Endothelial cell of hepatic sinusoid (primary cell): ENCODE results near the gene PTGS1.

ENCODE experiments used
- in situ Hi-C: cut with HindIII; loops from 2 replicates; pipeline ENCODE4 v1.10.0; 2017; ENCODE audit warnings: low sequenced_read_pairs

The PTGS1 gene

GRCh38 chr9:122371846-122372245, 1.0 kb downstream of the PTGS1 start:
- in situ Hi-C loops, result no loop called here

GRCh38 chr9:122372856-122373845, 2.3 kb downstream of the PTGS1 start:
- in situ Hi-C loops, result no loop called here

- in situ Hi-C loops, result no loop called here
Measured at GRCh38 chr9:122374885-122375420, 4.1 kb downstream of the PTGS1 start.

DNA sequence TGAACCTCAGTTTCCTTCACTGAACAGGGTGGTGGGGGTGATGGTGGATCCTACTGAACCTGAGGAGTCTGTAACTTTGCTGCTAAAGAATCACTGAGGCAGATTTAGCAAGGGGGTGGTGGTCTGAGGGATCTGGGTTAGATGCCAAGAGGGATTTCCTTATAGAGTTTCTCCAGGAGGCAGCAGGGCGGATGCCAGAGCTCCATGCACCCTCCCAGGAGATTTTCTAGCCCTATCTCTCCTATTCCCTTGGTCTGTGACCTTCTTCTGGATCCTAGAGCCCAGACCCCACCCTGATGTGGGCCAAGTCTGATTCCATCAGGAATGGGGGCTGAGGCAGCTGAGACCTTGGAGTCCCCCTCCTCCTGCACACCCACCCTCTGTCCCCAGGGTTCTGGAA, 6.0 kb downstream of the PTGS1 start:
- in situ Hi-C loops, result no loop called here

- in situ Hi-C loops, result no loop called here
Measured at GRCh38 chr9:122377241-122378164, 6.7 kb downstream of the PTGS1 start.

GRCh38 chr9:122378236-122378635, 7.4 kb downstream of the PTGS1 start:
- in situ Hi-C loops, result no loop called here

- in situ Hi-C loops, result no loop called here
Measured at GRCh38 chr9:122379340-122379739, 8.5 kb downstream of the PTGS1 start.

DNA sequence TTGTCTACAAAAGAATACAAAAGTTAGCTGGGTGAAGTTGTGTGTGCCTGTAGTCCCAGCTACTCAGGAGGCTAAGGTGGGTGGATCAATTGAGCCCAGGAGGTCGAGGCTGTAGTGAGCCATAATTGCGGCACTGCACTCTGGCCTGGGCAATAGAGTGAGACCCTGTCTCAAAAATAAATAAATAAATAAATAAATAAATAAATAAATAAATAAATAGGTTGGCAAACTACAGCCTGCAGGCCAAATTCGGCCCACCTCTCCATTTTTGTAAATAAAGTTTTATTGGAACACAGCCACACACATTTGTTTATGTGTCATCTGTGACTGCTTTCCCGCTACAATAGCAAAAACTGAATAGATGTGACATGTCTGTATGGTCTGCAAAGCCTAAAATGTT, 9.5 kb downstream of the PTGS1 start:
- in situ Hi-C loops, result no loop called here

DNA sequence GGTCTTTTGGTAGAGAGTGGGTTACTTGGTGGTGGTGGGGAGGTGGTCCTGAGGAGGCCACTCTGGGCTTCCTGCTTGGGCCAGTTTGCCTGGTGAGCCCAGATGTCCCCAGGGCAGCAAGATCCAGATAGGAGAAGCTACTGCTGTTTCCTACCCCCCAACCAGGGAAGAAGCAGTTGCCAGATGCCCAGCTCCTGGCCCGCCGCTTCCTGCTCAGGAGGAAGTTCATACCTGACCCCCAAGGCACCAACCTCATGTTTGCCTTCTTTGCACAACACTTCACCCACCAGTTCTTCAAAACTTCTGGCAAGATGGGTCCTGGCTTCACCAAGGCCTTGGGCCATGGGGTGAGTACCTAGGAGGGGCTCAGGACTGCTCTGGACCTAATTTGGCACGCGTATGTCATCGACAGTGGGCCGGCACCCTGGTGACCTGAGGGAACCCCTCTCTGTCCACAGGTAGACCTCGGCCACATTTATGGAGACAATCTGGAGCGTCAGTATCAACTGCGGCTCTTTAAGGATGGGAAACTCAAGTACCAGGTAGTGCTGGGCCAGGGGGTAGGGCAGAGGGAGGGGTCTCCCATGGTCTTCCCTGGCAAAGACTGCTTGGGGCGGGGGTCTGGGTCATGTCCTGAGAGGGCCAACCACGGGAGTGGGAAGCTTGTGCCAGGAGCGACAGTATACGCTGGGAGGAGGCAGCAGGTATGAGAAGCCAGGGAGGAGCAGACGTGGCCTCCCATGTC, 10.6 kb downstream of the PTGS1 start:
- in situ Hi-C loops, result no loop called here

- in situ Hi-C loops, result no loop called here
Measured at GRCh38 chr9:122382901-122383850, 12.4 kb downstream of the PTGS1 start.

GRCh38 chr9:122383992-122384461, 13.2 kb downstream of the PTGS1 start:
- in situ Hi-C loops, result no loop called here

GRCh38 chr9:122386311-122386872, 15.6 kb downstream of the PTGS1 start:
- in situ Hi-C loops, result no loop called here

- in situ Hi-C loops, result no loop called here
Measured at GRCh38 chr9:122387536-122387935, 16.7 kb downstream of the PTGS1 start.

DNA sequence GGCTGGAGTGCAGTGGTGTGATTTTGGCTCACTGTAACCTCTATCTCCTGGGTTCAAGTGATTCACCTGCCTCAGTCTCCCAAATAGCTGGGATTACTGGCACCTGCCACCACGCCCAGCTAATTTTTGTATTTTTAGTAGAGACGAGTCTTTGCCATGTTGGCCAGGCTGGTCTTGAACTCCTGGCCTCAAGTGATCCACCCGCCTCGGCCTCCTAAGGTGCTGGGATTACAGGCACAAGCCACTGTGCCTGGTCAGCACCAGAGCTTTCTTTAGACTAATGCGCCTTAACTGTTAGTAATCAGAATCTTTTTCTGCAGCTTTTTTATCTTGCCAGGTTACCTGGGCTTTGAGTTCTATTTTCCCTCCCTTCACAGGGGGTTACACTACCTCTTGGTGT, 18.4 kb downstream of the PTGS1 start:
- in situ Hi-C loops, result no loop called here

- in situ Hi-C loops, result no loop called here
Measured at GRCh38 chr9:122389799-122390481, 19.1 kb downstream of the PTGS1 start.

GRCh38 chr9:122392284-122392683, 21.5 kb downstream of the PTGS1 start:
- in situ Hi-C loops, result no loop called here

DNA sequence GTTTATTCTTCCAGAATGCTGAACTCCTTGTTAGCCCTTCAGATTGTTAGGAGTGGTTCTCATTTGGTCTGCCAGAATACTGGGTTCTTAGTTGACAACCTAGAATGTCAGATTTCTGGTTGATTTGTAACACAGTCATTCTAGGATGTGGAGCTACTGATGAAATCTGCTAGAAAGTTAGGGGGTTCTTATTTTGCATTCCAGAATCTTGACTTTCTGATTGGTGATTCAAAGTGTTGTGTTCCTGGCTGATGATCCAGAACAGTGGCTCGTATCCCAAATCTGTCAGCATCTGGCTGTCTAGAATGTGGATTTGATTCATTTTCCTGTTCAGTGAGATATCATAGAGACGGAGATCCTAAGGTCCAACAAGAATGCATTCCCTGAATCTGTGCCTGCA, 21.9 kb downstream of the PTGS1 start:
- in situ Hi-C loops, result no loop called here

GRCh38 chr9:122393284-122393983, 22.6 kb downstream of the PTGS1 start:
- in situ Hi-C loops, result no loop called here
